NCI-H460 (cell line): ENCODE results near the gene SMYD2. TPM values are rescaled to one million over a fixed set of nuclear protein-coding genes. Genes with fewer than 3 reads are reported as not detected.

Experiments
- DNase-seq: peaks from one replicate; pipeline ENCODE4 v3.0.0-alpha.2; 2016; ENCODE audit warnings: low read depth; ENCODE audit errors: extremely low read depth
- polyA plus RNA-seq: library from polyadenylated mRNA; depleted of rRNA; stranded (reverse); fragments of >200 nt; gene quantifications from 2 replicates; pipeline ENCODE4 v1.2.3, GENCODE V29; 2014; cell fraction: nucleus; rRNA removed
- total RNA-seq: library from RNA; depleted of rRNA; stranded (reverse); fragments of >200 nt; shearing (Covaris generic); gene quantifications from 2 replicates; pipeline ENCODE4 v1.2.3, GENCODE V29; 2014; rRNA removed

The SMYD2 gene
- 45.0 and 52.8 TPM in 2 replicates for total RNA-seq
- polyA plus RNA-seq, result 72.5 and 82.2 TPM in 2 replicates

- peak; percentile 58 for DNase-seq
Observed at GRCh38 chr1:214281021-214281719, at the start of gene SMYD2. TSS of gene SMYD2 (plus strand) at chr1:214281159. CDS start at chr1:214281255, 96 bp downstream.

GRCh38 chr1:214233856-214234634 lies 46.9 kb upstream of the SMYD2 start:
- no peak for DNase-seq

- DNase-seq, result no peak
Observed at GRCh38 chr1:214234635-214235025, 46.3 kb upstream of the SMYD2 start.

- DNase-seq, result no peak
Observed at GRCh38 chr1:214236477-214236876, 44.5 kb upstream of the SMYD2 start.

- DNase-seq, result no peak
Observed at GRCh38 chr1:214241060-214241459, 39.9 kb upstream of the SMYD2 start.

- no peak for DNase-seq
Observed at GRCh38 chr1:214244252-214244651, 36.7 kb upstream of the SMYD2 start.

GRCh38 chr1:214244841-214245240 lies 36.1 kb upstream of the SMYD2 start:
- no peak for DNase-seq

GRCh38 chr1:214247501-214248041 lies 33.4 kb upstream of the SMYD2 start:
- DNase-seq, result no peak

GRCh38 chr1:214248311-214249085 lies 32.5 kb upstream of the SMYD2 start:
- no peak for DNase-seq

GRCh38 chr1:214249651-214250050 lies 31.3 kb upstream of the SMYD2 start:
- DNase-seq, result no peak

- DNase-seq, result no peak
Observed at GRCh38 chr1:214251354-214251753, 29.6 kb upstream of the SMYD2 start.

- DNase-seq, result no peak
Observed at GRCh38 chr1:214255509-214255908, 25.4 kb upstream of the SMYD2 start.

GRCh38 chr1:214259353-214259977 lies 21.5 kb upstream of the SMYD2 start:
- DNase-seq, result peak; percentile 40

- DNase-seq, result no peak
Observed at GRCh38 chr1:214260561-214261205, 20.3 kb upstream of the SMYD2 start.

GRCh38 chr1:214261206-214262123 lies 19.5 kb upstream of the SMYD2 start:
- DNase-seq, result peak; percentile 86

GRCh38 chr1:214264196-214264595 lies 16.8 kb upstream of the SMYD2 start:
- no peak for DNase-seq

- DNase-seq, result no peak
Observed at GRCh38 chr1:214264976-214265375, 16.0 kb upstream of the SMYD2 start.

GRCh38 chr1:214270097-214270650 lies 10.8 kb upstream of the SMYD2 start:
- no peak for DNase-seq
